Stomach smooth muscle (tissue), 2 donors: ENCODE results near the gene PRM3.

Experiments used
- H3K27ac ChIP-seq: one replicate; pipeline ENCODE4 v1.7.0; 2013; ENCODE audit warnings: mild to moderate bottlenecking, low read length, inconsistent platforms
- H3K27me3 ChIP-seq, 2 donors: one replicate each; pipeline ENCODE4 v1.7.0; 2013; ENCODE audit warnings: low read length in 2 of 2; ENCODE audit not compliant: insufficient read depth in 2 of 2, control insufficient read depth in 1 of 2
- H3K36me3 ChIP-seq, 2 donors: one replicate each; pipeline ENCODE4 v1.7.0; 2013; ENCODE audit warnings: low read length in 2 of 2; ENCODE audit not compliant: control insufficient read depth in 2 of 2, insufficient read depth in 2 of 2
- H3K4me1 ChIP-seq: one replicate; pipeline ENCODE4 v1.7.0; 2013; ENCODE audit warnings: low read length; ENCODE audit not compliant: control insufficient read depth, insufficient read depth
- H3K4me3 ChIP-seq, 2 donors: one replicate each; pipeline ENCODE4 v1.7.0; 2013; ENCODE audit warnings: low read length in 2 of 2
- H3K9ac ChIP-seq, 2 donors: one replicate each; pipeline ENCODE4 v1.7.0; 2013; ENCODE audit warnings: low read length in 2 of 2, mild to moderate bottlenecking in 1 of 2
- H3K9me3 ChIP-seq, 2 donors: one replicate each; pipeline ENCODE4 v1.7.0; 2013; ENCODE audit warnings: low read length in 2 of 2; ENCODE audit not compliant: control insufficient read depth in 2 of 2
- donor health status: healthy.
- donor health status: Pancreatic carcinoma.

PRM3 gene

DNA sequence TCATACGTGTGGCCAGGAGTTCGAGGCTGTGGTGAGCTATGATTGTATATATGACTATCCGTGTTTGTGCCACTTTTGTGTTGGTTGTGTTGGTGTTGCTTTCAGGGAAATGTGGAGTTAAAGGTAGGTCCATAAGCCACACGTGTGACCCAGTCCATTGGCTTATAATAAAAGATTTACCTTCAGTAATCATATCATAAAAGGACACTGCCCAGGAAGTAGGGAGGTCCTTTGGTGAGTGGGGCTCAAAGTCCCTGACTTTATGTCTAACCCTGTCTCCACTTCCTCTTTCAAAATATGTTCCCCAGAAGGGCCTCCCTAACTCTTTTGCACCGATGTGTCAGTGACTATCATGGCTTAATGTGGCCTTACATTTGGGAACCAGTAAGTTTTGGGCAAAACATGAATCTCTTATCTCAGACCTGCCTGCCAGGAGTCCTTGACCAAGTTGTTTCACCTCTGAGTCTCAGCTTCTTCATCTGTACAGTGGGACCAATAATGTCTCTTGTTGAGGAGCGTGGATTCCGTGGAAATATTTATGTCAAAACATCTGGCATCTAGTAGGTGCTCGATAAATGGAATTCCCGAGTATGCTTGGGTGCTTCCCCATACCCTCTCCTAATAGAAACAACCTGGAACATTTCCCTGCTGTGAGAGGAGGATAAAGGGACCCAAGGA lies 9.1 kb downstream of the PRM3 start:
- Histone ChIP-seq H3K9ac (no peak overlapping the region), H3K36me3 (no peaks in the 10 kb centered on the region), H3K4me3 (no peak overlapping the region)

DNA sequence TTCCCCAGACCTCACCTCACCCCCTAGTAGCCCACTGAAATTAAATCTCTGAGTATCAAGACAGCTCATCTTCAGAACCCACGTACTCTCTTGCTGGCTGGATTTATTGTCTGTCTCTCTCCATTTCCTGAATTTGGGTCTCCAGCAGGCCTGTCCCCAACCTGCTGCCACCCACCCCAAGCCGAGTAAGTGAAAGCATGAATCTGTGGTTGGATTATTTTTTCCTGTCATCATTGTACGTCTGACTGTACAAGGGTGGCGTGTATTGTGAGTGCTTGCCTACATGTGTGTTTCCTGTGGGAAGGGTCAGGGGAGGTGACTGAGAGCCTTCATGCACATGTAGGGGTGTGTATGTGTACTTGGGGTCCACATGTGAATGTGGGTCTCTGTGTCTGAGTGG lies 9.7 kb downstream of the PRM3 start:
- no peak overlapping the region for H3K27ac ChIP-seq
- peaks cover 7% of the 10 kb centered on the region for H3K4me1 ChIP-seq

More for the DNA sequence above, 9.1 kb downstream of the PRM3 start:
- Histone ChIP-seq H3K27me3 (no peaks in the 10 kb centered on the region), H3K27ac (no peak overlapping the region), H3K9me3 (no peaks in the 10 kb centered on the region), H3K4me1 (peaks cover 1% of the 10 kb centered on the region)

DNA sequence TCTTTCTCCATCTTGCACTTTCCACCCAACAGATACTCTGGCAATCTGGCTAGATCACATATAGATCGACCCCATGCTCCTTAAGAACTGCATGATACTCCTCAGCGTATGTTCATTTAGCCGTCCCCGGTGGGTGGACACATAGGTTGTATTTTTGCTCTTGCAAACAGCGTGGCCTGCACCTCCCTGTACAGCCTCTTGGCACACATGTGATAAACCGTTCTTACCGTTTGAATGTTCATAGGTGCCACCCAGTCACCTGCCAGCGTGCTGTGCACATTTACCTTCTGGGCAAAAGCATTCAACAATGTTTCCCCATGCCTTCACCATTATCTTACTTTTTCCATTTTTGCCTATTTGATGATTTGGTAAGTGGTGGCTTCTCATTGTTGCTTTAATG lies 10.5 kb downstream of the PRM3 start:
- Histone ChIP-seq H3K9me3 (no peaks in the 10 kb centered on the region), H3K9ac (no peak overlapping the region), H3K27me3 (no peaks in the 10 kb centered on the region), H3K27ac (no peak overlapping the region), H3K36me3 (no peaks in the 10 kb centered on the region), H3K4me3 (no peak overlapping the region), H3K4me1 (peaks cover 9% of the 10 kb centered on the region)

More for the DNA sequence above, 9.7 kb downstream of the PRM3 start:
- Histone ChIP-seq H3K36me3 (no peaks in the 10 kb centered on the region), H3K4me3 (no peak overlapping the region), H3K9me3 (no peaks in the 10 kb centered on the region), H3K27me3 (no peaks in the 10 kb centered on the region), H3K9ac (no peak overlapping the region)

DNA sequence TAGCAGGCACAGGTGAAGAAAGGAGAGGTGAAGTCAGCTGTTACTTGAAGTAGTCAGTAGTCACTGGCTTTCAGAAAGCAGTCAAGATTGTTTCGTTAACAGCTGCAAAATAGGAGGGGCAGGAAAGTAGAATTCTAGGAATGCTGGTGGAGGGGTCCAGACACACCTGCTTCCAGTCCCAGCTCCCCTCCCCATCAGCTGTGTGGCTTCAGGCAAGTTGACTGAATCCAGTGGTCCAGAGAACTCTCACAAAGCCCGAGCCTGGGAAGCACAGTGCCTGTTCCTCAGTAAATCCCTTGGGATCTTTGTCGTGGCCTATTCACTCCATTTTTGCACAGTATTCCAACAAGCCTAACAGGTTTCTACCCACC lies 12.8 kb downstream of the PRM3 start:
- Histone ChIP-seq H3K27me3 (no peaks in the 10 kb centered on the region), H3K4me1 (peaks cover 21% of the 10 kb centered on the region), H3K9ac (no peak overlapping the region), H3K36me3 (no peaks in the 10 kb centered on the region), H3K9me3 (no peaks in the 10 kb centered on the region), H3K27ac (no peak overlapping the region), H3K4me3 (no peak overlapping the region)

DNA sequence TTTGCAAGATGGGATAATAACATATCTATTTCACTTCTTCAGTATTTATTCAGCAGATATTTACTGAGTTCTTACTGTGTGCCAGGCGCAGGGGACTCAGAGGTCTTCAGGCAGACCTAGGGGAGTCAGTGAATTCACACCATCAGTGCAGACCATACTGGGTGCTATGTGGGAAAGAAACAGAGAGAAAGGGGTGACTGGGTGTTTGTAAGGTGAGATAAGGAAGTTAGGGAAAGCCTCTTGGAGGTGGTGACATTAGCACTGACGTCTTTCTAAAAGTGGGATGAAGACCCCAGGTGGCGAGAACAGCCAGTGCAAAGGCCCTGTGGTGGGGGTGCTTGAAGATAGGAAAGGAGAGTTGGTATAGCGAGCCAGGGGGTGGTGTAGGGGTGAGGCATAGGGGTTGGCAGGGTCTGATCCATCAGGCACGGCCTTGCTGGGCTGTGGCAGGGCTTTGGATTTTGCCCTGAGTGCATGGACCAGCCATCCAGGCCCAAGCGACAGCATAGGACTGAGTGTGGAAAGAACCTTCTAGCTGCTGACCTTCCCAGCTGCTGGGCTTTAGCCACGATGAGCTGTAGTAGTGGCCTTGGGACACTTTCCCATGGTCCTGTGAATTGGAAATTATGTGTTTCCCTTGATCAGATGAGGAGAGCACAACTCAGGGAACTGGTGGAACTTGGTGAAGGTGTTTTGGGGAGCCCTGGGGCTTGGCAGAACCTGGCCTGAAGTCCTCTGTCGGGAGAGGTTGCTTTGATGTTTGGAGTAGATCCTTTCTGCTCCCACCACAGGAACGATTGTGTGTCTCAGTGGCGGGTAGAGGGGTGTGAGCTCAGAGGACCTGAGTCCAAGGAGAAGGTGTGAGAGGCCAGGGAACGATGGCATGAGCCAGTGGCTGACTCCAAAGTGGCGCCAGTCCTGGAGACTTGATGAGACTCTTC lies 13.5 kb downstream of the PRM3 start:
- H3K27me3 ChIP-seq: no peaks in the 10 kb centered on the region
- no peaks in the 10 kb centered on the region for H3K36me3 ChIP-seq
- no peak overlapping the region for H3K27ac ChIP-seq
- no peak overlapping the region for H3K4me3 ChIP-seq
- H3K9me3 ChIP-seq: no peaks in the 10 kb centered on the region
- H3K4me1 ChIP-seq: peaks cover 27% of the 10 kb centered on the region
- no peak overlapping the region for H3K9ac ChIP-seq

DNA sequence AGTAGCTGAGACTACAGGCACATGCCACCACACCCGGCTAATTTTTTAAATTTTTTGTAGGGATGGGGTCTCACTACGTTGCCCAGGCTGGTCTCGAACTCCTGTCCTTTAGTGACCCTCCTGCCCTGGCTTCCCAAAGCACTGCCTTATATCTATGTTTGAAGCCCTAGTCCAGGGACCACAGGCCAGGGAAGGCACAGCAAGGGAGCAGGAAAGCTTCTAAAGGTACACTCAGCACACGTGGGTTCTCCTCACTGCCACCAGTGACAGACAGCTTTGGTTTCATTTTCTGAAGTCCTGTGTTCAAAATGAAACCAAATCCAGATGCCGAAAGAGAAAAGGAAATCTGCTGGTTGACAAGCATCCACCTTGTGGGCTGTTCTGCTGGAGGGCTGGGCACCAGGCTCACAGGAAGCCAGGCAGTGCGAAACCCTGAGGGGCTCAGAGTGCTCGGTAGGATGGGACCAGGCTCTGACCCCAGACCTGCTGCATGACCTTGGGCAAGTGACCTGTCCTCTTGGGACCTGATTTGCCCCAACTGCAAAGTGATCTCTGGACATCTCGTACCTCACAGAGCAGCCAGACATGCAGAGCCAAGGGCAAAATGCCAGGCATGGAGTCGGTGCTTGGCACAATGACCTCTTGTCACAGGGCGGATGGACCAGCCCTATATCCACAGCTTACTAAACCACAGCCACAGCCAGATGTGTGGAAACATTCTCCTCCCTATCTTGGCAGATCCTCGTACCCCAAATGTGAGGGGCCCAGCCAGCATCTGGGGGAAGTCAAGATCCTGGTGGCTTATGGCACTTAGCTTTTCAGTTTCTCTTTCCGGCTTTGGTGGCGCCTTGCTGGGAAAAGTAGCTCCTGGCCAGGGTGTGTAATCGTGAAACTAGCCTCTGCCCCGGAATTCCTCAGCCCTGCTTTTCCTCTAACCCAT lies 14.6 kb downstream of the PRM3 start:
- H3K9ac ChIP-seq: peak overlapping the region in 1 of 2 donors; percentile 21
- H3K4me1 ChIP-seq: peaks cover 37% of the 10 kb centered on the region
- H3K4me3 ChIP-seq: peak overlapping the region in 1 of 2 donors; percentile 35
- H3K27me3 ChIP-seq: no peaks in the 10 kb centered on the region
- H3K27ac ChIP-seq: no peak overlapping the region
- no peaks in the 10 kb centered on the region for H3K36me3 ChIP-seq
- H3K9me3 ChIP-seq: no peaks in the 10 kb centered on the region

DNA sequence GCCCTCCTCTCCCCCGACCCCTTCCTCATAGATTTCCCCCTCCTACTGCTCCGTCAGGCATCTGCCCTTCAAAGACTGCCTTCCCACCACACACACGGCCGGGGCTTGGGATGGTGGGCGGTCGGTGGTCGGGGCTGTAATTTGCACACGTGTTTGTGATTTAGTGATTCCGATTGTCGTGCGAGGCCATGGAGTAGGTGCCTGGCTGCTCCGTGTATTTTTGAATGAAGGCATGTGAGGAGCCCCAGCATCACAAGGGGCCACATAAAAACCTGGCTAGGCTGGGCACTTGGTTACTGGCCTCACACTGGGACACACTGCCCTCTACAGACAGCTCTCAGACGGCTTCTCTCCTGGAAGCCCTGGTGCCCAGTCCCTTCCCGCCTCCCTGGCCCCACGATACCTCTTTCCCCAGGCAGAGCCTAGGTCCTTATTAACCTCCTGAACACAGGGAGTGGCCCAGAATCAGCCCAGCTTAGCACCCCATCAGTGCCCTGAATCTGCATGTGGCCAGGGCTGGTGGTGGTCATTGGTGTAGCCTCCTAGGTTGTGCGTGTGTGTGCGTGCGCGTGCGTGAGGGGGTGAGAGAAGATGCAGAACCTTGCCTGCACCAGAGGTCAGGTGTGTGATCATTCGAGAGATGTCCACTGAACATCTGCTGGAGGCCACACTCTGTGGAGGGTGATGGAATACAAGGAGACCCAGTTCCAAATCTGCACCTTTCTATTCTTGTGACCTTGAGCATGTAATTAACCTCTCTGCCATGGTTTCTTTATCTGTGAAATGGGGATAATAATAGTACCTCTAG lies 16.1 kb downstream of the PRM3 start:
- Histone ChIP-seq H3K4me1 (peaks cover 42% of the 10 kb centered on the region), H3K36me3 (peaks cover 0 to 3% of the 10 kb centered on the region in 2 donors), H3K4me3 (peak overlapping the region; percentile 73 to 85)

DNA sequence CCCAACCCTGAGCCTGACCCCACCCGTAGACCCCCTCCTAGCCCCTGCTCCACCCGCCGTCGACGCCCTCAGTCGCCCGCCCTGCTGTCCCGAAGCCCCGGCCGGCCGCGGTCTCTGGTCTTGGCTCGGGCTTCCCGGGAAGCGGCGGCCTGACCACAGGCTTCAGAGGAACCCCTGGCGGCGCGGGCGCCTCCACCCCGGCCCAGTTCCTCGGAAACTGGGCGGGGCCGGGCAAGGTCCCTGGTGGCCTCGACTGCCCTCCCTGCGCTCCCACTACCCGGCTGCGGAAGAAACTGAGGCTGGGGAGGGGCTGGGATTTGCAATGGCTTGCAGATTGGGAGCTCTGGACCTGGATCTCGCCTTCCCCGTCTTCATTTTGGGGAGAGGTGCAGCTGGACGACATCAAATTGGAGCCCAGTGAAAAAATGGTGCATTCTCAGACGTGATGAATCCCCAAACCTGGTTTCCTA lies 16.7 kb downstream of the PRM3 start:
- Histone ChIP-seq H3K4me3 (peak overlapping the region; percentile 73 to 85), H3K27ac (peak overlapping the region; percentile 95), H3K36me3 (peaks cover 0 to 6% of the 10 kb centered on the region in 2 donors), H3K9me3 (no peaks in the 10 kb centered on the region), H3K9ac (peak overlapping the region; percentile 88 to 91), H3K27me3 (no peaks in the 10 kb centered on the region), H3K4me1 (peaks cover 42% of the 10 kb centered on the region)

More for the DNA sequence above, 16.1 kb downstream of the PRM3 start:
- Histone ChIP-seq H3K9ac (peak overlapping the region; percentile 88 to 91), H3K9me3 (no peaks in the 10 kb centered on the region), H3K27me3 (no peaks in the 10 kb centered on the region), H3K27ac (peak overlapping the region; percentile 95)

DNA sequence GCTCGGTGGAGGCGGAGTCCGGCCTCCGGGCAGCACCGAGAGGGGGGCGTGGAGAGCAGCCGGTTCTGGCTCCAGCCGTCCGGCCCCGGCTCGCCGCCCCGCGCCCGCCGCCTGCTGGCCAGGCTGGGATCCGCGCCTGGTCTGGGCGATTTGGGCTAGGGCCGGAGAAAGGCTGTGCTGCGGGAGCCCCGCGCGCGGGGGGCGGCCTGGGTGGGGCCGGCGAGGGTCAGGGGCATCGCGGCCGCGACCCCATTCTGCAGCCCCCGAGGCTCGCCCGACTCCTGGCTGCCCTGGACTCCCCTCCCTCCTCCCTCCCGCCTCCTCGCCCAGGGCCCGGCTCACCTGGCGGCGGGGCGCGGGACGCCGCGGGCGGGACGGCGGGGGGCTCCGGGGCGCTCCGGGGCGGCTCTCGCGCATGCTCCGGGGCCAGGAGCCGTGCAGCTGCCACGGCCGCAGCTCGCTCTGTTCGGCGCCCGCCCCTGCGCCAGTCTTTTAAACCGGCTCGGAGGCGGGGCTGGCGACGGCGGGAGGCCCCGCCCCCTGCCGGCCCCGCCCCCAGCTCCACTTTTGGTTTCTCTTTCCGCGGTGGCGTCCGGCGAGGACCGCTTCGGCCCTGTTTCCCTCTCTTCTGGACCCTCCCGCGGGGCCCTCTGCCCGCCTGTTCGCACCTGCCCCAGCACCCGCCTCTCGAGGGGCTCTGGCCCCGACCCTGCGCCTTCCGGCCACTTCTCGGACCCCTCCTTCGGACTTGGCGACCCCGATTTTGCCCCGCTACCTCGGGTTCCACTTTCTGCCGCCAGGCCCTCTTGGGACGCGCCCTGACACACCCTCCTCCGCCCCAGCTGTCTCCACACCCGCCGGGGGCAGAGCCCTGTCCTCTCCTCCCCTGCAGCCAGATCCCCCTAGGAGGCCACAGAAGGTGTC lies 17.4 kb downstream of the PRM3 start, which contains the start of gene SOCS1:
Gene SOCS1, minus strand, starts transcription at position 468 of the 924 bp plus-strand sequence. CDS start 726 bp downstream, outside the sequence.
- peak within 1 kb of the TSS; percentile 88 to 91 for H3K9ac ChIP-seq
- H3K27ac ChIP-seq: peak within 1 kb of the TSS; percentile 95
- H3K27me3 ChIP-seq: no peaks in the 10 kb centered on the region
- peaks cover 0 to 6% of the 10 kb centered on the region in 2 donors for H3K36me3 ChIP-seq
- peak within 1 kb of the TSS; percentile 73 to 85 for H3K4me3 ChIP-seq
- H3K9me3 ChIP-seq: no peaks in the 10 kb centered on the region
- peaks cover 42% of the 10 kb centered on the region for H3K4me1 ChIP-seq
